GM21381 (cell line): ENCODE data around the gene RPP14.
A peak's percentile ranks its signal among the peaks of the same experiment; 100 is the strongest.
"Not testable (repeated sequence)": the region's sequence is repeated elsewhere in the genome, so short reads cannot be mapped to it uniquely, and the experiment has no call there.

Experiments used
- ATAC-seq: cut with Tn5 transposase; IDR thresholded peaks from one replicate; pipeline ENCODE4 v1.9.1; 2021; ENCODE audit warnings: mild to moderate bottlenecking, moderate library complexity; ENCODE audit not compliant: unreplicated experiment

Gene RPP14

GRCh38 chr3:58329922-58330413, 23.9 kb downstream of the RPP14 start:
- no peak for ATAC-seq

DNA sequence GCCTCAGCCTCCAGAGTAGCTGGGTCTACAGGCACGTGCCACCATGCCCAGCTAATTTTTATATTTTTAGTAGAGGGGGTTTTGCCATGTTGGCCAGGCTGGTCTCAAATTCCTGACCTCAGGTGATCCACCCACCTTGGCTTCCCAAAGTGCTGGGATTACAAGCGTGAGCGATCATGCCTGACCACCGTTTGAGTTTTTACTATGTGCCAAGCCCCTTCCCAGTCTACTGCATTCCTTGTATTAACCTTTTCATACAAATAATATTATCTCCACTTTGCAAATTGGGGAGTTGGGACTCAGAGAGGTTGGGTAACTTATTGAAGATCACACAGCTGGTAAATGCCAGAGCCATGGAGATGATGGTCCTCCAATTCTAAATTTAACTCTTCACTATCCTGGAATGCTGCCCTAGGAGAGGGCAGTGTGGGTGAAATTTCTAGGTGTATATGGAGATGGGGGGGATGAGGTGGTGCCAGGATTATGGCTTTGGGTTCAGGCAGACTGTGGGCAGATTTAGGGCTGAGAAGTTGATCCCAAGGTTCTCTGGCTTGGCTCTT, 25.6 kb downstream of the RPP14 start:
- ATAC-seq = no peak

DNA sequence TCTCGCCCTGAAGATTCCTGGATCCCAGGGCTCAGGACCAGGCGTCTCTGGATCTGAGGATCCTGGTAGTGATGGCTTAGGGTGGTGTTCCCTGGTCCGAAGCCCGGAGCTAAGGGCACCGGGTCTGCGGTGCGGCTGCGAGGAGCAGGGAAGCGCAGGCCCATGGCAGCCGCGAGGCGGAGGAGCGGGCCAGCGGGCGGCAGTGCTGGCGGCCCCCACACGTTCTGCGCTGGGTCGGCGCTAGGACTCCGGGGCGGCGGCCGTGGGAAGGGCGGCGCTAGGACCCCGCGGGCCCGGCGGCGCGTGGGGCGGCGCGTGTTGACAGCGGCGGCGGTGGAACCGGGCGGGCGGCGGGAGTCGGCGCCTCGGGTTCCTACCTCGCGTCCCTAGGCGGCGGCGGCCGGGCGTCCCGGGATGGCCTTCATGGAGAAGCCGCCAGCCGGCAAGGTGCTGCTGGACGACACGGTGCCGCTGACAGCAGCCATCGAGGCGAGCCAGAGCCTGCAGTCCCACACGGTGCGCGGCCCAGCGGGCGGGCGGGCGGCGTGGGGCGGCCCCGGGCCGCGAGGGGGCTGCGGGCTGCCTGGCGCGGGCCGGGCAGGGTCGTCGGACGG, 26.6 kb downstream of the RPP14 start, which contains the start of gene PXK:
Gene PXK (plus strand): TSS at position 318 of the 614 bp plus-strand sequence. CDS start 97 bp downstream, at position 415.
- peak; percentile 94 for ATAC-seq

DNA sequence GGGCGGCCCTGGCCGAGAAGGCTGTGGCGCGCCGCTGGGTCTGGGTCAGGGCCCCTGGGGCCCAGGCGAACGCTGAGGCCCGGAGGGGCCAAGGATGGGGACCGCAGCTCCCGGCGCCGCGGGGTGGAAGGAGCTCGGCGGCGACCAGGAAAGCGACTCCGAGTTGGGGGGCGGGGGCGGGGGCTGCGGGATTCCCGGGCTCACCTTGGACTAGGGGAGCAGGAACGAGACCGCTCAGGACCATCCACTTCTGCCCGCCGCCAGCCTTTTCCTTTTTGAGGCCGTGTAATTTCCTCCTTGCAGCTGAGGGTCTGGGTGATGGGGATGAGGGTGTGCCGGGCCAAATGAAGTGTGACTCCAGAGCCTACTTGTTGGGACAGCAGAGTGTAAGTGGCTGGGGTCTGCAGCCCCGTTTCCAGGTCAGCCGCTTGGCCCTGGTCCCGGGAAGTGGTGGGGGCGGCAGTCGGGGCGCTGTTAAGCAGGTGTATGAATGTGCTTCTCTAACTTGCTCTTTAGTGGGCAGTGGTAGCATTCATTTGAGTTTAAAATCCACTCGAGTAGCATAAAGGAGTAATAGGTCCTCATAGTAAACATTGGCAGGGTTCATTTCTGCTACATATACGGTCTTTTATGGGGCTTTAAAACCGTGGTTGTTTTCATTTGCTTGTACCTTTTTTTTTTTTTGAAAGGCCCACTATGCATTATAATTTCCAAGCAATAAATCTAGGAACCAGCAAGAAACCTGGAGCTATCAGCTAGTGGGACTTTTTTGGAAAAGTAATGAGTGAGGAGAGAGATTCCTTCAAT, 27.4 kb downstream of the RPP14 start:
- peak; percentile 36 for ATAC-seq

GRCh38 chr3:58334013-58334321, 27.9 kb downstream of the RPP14 start:
- ATAC-seq = no peak

GRCh38 chr3:58334506-58334884, 28.4 kb downstream of the RPP14 start:
- no peak for ATAC-seq

GRCh38 chr3:58335652-58335947, 29.6 kb downstream of the RPP14 start:
- ATAC-seq = no peak

DNA sequence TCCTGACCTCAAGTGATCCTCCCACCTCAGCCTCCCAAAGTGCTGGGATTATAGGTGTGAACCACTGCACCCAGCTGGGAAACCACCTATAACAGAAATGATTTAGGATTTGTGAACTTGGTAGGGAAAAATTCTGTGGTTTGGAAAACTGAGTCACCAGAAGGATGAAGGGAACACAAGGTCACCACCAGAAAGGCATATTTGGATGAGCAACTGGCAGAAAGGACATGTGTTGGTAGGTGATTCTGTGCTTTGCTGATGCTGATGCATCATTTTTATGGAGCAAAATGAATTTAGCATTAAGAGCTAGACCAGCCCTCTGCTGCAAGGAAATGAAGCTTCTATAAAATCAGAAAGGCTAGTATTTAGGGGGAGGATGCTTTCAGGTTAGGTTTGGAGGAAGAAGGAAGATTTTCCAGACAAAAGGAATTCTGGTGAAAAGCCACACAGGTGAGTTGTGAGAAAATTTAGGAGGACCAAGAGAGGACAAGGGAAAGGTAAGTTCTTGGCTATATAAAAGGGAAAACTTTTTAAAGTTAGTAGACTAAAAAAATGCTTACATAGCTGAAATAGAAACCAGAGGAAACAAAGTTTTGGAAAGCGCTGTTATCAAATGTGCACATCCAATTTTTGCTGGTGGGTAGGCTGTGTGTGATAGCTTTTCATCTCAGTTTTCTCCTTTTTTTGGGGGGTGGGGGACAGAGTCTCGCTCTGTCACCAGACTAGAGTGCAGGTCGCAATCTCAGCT, 30.3 kb downstream of the RPP14 start:
- ATAC-seq = no peak

DNA sequence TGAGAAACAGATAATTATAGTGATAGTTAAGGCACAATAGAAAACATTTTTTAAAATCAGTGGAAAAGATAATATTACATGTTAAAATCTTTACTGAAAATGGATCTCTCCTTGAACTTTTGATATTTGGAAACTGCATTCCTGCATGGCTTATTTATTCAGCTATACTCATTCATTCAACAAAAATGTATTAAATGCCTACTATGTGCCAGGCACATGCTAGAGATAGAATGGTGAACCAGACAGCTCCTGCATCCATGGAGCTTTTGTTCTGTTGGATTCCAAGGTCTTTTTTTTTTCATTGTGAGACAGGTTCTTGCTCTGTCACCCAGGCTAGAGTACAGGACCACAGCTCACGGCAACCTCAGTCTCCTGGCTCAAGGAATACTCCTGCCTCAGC, 31.1 kb downstream of the RPP14 start:
- ATAC-seq = no peak

- ATAC-seq = not testable (repeated sequence)
These were observed 33.1 kb downstream of the RPP14 start for GRCh38 chr3:58339146-58339545.

DNA sequence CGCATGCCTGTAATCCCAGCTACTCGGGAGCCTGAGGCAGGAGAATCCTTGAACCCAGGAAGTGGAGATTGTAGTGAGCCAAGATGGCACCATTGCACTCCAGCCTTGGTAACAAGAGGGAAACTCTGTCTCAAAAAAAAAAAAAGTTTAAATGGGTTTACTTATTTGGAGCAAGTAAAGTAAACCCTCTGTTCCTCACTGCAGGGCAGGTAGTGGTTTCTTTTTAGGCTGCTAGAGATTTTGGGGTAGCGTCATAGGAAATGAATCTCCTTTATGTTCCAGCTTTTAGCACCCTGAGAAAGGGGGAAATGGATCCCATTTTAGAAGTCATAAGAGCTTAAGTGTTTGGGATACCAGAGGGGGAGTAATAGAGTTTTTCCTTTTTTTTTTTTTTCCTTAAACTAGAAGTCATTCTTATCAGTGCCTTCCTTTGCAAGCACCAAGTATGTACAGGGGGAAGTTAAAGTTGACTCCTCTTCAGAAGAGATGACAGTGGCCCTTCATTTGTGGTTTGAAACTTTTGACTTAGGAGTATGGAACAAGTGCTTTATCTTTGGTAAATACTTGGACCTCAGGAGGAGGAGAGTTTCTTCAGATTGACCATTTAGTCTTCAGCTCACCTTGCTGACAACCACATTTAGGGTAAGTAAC, 34.7 kb downstream of the RPP14 start:
- ATAC-seq = no peak

- ATAC-seq = no peak
These were observed 35.3 kb downstream of the RPP14 start for GRCh38 chr3:58341376-58341775.

DNA sequence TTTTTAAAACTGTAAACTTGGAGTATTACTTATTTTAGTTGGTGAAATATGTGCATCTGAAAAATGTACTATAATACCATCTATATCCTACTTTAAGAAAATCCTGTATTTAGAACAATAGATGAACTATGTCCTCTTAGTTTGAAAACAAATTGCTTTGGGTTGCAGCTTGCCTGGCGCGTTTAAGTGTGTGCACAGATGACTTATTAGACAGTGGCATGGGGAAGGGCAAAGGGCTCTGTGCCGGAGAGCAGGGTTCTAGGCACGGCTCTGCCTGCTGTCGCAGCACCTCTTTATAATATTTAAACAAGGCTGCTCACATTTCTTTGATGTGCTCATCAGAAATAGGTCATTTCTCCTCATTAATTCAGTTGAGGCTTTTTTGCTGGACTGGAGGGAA, 36.6 kb downstream of the RPP14 start:
- ATAC-seq = no peak

DNA sequence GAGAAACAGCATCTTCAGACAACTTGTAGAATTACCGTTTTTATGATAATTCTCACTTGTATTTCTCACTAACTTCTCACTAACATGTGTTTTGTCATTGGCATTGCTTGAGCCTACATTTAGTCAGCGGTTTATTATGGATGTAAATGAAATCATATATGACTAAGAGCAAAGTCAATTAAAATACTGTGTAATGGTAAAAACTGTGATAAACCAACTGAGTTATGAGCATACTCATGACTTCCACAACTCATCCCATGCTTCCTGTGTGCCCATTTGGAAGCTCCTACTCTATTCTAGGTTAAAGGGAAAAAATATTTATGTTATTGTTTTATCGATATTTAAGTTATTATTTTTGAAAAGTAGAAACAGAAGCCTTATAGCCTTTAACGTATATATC, 39.4 kb downstream of the RPP14 start:
- no peak for ATAC-seq

DNA sequence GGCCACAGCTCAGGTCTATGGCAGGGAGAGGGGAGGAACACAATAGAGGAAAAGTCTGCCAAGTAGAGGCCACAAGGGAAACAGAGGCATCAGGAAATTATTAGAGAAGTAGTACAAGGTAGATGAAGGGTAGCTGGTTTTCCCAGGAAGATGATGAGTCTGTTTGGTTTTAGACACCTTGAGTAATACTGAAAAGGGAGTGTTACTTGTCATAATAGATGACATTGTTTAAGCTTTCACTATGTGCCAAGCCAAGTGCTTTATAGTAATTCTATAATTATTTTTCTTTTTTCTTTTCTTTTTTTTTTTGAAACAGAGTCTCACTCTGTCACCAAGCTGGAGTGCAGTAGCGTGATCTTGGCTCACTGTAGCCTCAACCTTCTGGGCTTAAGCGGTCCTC, 40.3 kb downstream of the RPP14 start:
- no peak for ATAC-seq

GRCh38 chr3:58347984-58348383, 41.9 kb downstream of the RPP14 start:
- ATAC-seq = no peak

DNA sequence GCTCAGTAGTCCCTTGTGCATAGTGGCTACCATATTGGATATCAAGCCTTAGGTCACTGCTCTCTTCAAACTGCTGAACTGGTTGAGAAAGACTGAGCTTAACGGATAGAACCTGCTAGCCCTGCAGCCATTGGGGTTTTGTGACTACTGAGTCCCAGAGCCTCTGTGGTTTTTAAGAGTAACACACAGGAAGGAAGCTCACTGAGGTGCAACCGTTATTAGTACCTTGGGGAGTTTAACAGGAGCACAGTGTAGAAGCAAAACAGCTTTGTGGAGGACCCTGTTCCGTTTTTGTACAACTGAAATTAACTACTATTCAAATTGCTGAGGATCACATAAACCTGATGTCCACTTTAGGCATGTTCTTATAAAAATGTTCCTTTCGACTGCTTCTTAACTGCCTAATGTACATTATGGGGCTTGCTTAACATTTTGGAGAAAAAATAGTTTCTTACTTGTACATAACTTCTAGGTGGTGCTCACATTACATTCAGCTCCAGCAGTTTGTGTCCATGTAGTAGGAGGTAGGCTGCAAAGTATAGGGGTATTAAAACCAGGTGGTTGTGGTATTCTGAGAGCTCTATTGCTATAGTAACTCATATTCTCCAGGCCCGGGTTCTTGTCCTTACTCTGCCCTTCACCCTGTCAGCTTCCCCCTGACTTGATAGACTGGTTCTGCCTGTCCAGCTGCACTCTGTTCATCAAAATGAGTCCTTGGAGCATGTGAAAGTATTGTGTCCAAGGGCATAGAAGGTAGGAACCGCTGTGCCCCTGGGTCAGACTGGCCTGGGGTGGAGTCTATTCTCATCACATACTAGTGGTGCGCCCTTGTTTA, 44.0 kb downstream of the RPP14 start:
- ATAC-seq = peak; percentile 83

GRCh38 chr3:58350627-58351013, 44.6 kb downstream of the RPP14 start:
- ATAC-seq = no peak

DNA sequence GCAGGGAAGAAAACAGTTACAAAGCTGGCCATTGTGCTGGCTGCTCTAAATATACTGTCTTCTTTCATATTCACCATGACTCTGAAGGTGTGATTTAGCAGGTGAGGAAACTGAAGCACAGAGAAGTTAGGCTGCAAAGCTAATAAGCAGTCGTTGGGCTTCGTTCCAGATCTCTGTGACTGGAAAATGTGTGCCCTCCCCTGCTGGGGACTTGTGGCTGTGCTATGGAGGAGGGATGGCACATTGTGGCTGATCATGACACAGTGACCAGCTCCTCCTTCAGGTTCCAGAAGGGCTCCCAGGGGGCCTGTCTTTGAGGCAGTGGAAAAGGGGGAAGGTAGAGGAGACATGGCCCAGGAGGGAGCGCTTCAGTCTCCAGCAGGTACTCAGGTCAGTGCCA, 45.9 kb downstream of the RPP14 start:
- no peak for ATAC-seq

GRCh38 chr3:58352626-58353025, 46.6 kb downstream of the RPP14 start:
- no peak for ATAC-seq
